HPDE6-E6E7 (cell line): ENCODE measurements around the gene CDH4.

ENCODE experiments used
- DNase-seq: peaks from one replicate; pipeline ENCODE4 v3.0.0; 2011; ENCODE audit warnings: missing footprints; ENCODE audit errors: extremely low spot score

CDH4 gene

GRCh38 chr20:61749406-61750075, 497.5 kb downstream of the CDH4 start:
- no peak for DNase-seq

GRCh38 chr20:61750093-61750492, 498.0 kb downstream of the CDH4 start:
- no peak for DNase-seq

- no peak for DNase-seq
Observed at GRCh38 chr20:61752576-61752975, 500.5 kb downstream of the CDH4 start.

GRCh38 chr20:61753316-61753942, 501.4 kb downstream of the CDH4 start:
- no peak for DNase-seq

- DNase-seq, result no peak
Observed at GRCh38 chr20:61753987-61754956, 502.2 kb downstream of the CDH4 start.

- no peak for DNase-seq
Observed at GRCh38 chr20:61754976-61755778, 503.1 kb downstream of the CDH4 start.

- DNase-seq, result no peak
Observed at GRCh38 chr20:61755971-61756845, 504.1 kb downstream of the CDH4 start.

- no peak for DNase-seq
Observed at GRCh38 chr20:61756966-61757677, 505.1 kb downstream of the CDH4 start.

GRCh38 chr20:61757678-61758563, 505.9 kb downstream of the CDH4 start:
- no peak for DNase-seq

- DNase-seq, result no peak
Observed at GRCh38 chr20:61758564-61759200, 506.6 kb downstream of the CDH4 start.

GRCh38 chr20:61759286-61760065, 507.4 kb downstream of the CDH4 start:
- no peak for DNase-seq

- no peak for DNase-seq
Observed at GRCh38 chr20:61760321-61760720, 508.3 kb downstream of the CDH4 start.

- DNase-seq, result no peak
Observed at GRCh38 chr20:61760731-61761130, 508.7 kb downstream of the CDH4 start.

GRCh38 chr20:61761453-61762166, 509.5 kb downstream of the CDH4 start:
- DNase-seq, result no peak

GRCh38 chr20:61762167-61762710, 510.2 kb downstream of the CDH4 start:
- DNase-seq, result no peak

GRCh38 chr20:61762886-61763739, 511.1 kb downstream of the CDH4 start:
- DNase-seq, result no peak
